NCI-H748 (cell line): Measurements from ENCODE around the gene SMARCAD1.

Source experiments
- DNase-seq: peaks from one replicate; lab custom pipeline; 2025; ENCODE audit not compliant: unreplicated experiment; lab: John Stamatoyannopoulos, UW

SMARCAD1 gene, protein sequence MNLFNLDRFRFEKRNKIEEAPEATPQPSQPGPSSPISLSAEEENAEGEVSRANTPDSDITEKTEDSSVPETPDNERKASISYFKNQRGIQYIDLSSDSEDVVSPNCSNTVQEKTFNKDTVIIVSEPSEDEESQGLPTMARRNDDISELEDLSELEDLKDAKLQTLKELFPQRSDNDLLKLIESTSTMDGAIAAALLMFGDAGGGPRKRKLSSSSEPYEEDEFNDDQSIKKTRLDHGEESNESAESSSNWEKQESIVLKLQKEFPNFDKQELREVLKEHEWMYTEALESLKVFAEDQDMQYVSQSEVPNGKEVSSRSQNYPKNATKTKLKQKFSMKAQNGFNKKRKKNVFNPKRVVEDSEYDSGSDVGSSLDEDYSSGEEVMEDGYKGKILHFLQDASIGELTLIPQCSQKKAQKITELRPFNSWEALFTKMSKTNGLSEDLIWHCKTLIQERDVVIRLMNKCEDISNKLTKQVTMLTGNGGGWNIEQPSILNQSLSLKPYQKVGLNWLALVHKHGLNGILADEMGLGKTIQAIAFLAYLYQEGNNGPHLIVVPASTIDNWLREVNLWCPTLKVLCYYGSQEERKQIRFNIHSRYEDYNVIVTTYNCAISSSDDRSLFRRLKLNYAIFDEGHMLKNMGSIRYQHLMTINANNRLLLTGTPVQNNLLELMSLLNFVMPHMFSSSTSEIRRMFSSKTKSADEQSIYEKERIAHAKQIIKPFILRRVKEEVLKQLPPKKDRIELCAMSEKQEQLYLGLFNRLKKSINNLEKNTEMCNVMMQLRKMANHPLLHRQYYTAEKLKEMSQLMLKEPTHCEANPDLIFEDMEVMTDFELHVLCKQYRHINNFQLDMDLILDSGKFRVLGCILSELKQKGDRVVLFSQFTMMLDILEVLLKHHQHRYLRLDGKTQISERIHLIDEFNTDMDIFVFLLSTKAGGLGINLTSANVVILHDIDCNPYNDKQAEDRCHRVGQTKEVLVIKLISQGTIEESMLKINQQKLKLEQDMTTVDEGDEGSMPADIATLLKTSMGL

DNA sequence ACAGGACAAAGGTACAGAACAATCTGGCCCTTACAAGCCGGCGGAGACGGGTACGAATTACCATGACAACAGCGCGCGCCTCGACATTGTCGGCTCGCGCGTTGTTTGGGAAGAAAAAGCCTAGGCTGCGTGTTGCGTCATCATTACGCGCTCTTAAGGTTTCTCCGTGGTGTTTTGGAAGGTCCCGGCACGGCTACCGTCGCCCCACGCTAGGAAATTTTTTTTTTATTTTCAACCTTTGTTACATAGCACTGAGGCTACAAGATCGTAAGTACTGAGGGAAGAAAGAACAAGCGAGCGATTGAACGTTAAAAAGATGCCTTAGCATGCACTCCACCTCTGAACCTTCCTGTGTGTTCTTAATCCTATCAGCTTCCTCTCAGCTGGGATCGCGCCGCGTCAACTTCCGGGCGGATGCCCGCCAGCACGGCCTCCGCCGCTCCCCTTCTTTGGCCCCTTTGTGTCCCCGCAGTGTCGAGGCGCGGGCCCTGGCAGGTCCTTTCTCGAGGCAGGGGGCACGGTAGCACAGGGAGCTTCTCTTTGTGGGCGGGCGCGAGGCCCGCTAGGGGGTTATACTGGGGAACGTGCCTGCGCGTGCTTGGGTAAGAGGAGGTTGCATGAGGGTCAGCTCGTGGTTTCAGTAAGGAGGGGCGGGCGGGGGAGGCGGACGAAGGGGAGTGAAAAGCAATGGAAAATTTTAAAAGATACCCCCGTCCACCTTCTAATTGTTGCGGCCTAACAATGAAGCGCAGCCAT is at the start of gene SMARCAD1:
Gene SMARCAD1, plus strand, starts transcription at position 397 of the 756 bp plus-strand sequence. CDS start 530 bp downstream, outside the sequence.
- DNase-seq, result peak; percentile 96

DNA sequence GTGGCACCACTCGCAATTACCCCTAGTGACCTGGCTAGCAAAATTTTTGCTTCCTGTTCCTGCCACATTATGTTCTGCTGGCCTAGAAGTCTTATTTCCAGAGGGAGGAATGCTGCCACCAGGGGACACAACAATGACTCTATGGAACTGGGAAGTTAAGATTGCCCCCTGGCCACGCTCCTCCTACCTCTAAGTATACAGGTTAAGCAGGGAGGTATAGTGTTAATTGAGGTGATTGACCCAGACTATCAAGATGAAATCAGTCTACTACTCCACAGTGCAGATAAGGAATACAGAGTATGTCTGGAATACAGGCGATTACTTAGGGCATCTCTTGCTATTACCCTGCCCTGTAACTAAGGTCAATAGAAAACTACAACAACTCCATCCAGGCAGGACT is 48.8 kb upstream of the SMARCAD1 start:
- no peak for DNase-seq

DNA sequence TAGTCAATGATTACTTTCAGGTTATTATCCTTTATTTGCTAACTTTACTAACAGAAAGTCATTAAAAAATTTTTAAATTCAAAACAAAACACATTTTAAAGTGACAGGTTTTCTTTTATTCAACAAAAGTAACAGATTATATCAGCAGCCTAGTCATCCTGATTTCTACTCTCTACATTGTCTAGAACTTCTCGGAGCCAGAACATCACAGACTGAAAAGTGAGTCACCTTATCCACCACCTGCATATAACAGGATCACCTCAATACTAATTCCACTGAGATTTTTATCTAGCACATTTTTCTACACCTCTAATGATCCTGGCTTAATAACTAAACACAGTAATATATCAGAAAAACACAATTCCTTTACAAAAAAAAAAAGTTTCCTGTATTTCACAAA is 47.9 kb upstream of the SMARCAD1 start:
- DNase-seq, result no peak

DNA sequence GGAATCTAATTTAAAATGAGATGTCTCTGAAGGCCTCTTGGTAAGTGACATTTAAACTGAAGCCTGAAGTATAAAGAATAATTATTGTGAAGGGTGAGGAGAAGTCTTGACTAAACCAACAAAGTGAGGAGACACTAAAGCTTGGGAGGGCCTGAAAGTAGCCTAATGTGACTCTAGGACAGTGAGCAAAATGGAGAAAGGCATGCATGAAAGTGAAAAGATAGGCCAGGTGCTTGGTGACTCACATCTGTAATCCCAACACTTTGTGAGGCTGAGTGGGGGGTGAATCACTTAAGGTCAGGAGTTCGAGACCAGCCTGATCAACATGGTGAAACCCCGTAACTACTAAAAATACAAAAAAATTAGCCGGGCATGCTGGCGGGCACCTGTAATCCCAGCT is 46.9 kb upstream of the SMARCAD1 start:
- DNase-seq, result no peak

DNA sequence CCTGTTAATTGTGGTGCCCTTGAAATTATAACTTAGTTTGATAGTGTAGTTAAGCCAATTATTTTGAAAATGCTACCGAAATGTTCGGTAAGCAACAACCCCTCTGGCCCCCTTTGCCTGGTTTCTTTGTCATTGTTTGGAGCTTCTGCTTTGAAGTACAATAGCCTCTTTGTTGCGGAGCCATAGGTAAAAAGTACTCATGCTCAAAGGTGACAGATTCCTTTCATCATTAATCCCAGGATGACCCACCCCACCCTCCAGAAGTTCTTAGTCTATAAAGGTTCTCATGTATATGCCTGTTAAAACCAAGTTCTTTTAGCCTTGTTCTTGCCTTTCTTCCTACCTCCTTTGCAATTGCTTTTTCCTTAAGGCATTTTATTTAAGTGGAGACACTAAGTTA is 42.4 kb upstream of the SMARCAD1 start:
- DNase-seq, result no peak

DNA sequence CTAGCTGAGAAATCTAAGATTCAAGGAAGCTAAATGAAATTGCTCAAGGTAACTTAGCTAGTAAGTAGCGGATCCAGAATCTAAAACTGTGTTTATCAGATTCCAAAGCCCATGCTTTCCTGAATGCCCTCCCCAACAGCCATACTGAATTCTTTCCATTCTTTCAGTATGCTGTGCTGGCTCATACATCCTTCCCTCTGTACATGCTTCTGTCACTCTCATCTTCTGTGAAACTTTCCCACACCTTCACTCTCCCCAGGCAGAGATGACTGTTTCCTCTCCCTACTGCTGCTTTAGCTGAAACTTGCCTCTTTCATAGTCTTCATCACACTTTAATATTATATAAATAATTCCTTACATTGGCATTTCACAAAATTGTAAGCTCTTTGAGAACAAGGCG is 39.3 kb upstream of the SMARCAD1 start:
- DNase-seq, result no peak

DNA sequence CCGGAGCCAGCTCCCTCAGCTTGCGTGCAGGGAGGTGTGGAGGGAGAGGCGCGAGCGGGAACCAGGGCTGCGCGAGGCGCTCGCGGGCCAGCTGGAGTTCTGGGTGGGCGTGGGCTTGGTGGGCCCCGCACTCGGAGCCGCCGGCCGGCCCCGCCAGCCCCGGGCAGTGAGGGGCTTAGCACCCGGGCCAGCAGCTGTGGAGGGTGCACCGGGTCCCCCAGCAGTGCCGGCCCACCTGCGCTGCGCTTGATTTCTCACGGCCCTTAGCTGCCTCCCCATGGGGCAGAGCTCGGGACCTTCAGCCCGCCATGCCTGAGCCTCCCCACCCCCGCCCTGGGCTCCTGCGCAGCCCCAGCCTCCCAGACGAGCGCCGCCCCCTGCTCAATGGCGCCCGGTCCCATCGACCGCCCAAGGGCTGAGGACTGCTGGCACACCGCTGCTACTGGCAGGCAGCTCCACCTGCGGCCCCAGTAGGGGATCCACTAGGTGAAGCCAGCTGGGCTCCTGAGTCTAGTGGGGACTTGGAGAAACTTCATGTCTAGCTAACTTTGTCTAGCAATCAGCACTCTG is 37.8 kb upstream of the SMARCAD1 start:
- DNase-seq, result no peak

DNA sequence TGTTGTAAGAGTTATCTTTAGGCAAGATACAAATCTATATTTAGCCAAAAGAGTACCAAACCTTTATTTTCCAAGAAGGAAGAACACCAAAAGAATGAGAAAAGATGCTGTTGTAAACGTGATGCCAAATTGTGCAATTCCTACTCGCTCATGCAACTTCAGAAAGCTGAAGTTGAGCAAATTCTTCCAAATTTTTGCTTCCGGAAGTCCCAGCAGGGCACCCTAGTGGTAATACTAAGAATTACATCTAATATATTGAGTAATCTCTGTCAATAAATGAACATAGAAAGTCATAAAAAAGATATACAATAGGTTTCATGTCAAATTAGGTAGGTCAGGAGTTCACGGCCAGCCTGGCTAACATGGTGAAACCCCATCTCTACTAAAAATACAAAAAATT is 36.0 kb upstream of the SMARCAD1 start:
- DNase-seq, result no peak

DNA sequence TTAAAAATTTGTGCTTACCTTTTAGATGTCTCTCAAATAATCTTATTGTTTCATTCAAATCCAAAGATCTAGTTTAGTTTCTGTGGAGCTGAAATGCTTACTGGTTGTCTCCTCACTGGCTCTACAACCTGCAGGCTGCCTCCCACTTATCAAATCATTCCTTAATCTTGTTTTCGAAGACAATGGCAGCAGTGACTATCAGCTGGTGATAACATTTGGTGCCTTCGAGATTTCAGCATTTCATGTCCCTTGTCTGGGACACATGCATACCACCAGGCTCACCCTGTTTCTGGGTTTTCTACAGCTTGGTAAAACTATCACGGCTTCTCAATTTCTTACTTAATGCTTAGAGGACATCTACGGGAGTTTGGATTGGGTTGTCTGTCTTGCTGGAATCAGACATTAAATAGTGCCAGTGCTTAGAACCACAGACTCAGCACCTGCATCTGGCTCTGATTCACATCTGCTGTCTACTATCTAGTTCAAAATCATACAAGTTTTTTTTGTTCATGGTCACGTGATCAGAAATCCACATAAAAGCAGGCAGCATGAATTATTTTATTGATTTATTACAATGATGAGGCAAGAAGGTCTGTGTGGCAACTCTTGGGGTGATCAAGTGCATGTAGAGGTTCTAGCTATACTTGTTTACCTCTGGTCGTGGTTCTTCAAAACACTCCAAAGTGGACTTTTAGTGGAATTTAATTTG is 32.0 kb upstream of the SMARCAD1 start:
- no peak for DNase-seq

DNA sequence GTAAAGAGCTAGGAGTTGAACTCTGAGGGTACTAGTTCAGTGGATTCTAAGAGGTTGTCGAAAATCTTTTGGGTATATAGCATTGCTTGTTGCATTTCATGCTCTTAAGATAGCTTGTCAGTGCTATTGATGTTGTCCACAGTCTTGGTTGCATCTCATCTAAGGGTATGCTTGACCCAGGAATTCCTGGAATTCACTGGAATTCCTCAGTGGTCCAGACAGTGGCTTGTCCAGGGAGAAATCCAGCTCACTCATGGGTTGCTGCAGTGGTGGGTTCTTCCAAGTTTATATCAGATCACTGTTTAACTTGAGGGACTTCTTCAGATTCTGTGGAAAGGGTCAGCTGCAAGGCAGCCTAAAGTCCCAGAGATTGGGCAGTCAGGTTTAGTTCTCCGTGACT is 29.8 kb upstream of the SMARCAD1 start:
- DNase-seq, result no peak

DNA sequence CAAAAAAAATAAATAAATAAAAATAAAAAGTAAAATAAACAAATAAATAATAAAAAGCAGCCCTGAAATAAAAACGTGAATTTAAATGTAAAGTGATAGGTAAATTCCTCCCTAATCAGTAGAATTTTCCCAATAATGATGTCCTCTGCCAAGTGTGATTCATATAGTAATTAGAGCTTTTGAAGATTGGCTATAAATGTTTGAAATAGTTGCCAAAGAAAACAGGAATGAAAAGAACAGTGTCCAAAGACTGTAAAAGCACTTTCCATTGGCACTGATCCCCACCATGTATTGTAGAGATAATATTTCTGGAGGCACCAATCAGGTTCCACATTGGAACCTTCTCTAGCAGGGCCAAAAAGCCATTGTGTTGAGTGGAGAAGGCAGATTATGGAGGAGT is 25.9 kb upstream of the SMARCAD1 start:
- DNase-seq, result no peak

DNA sequence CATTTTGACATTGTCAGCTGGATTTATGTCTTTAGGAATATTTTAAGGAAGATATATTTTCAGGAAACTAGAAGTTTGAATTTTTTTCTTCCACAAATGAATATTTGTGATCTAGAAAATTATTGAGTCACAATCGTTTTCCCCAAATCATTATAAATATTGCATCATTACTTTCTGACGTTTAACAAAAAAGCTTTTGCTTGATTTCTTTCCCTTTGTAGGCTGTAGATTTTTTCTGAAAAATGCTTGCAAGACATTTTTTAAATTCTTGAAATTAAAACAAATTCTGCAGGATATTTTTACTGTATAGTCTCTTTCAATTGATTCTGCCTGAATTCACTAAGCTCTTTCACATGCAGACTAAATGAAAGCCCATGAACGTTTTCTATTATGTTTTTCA is 4.9 kb upstream of the SMARCAD1 start:
- no peak for DNase-seq

DNA sequence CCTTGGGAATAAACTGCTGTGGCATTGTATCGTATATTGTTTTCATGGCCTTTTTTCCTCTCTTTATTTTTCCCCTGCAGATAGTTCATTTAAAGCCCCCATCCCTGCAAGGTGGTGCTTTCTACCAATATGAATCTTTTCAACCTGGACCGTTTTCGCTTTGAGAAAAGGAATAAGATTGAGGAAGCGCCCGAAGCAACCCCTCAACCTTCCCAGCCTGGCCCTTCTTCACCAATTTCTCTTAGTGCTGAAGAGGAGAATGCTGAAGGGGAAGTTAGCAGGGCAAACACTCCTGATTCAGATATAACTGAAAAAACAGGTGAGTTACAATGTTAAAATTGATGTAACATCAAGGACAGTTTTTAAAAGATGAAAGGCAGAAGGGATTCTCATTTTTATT is 601 bp downstream of the SMARCAD1 start:
- DNase-seq, result peak; percentile 10

DNA sequence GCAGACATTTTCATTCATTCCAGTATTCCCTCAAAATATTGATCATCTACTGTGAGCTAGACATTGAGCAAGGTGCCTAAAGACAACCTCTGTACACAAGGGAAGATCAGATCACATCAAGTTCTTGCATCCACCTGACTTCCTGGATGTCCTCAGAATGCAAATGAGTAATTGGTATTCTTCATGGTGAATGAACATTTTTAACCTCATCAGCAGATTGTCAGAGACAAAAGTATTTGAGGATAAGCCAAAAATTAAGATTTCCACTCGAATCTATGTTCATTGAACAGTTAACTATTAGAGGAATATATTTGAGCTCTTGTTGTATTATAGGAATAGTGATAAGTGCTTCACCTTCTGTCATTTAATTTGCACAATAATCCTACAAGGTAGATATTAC is 1.3 kb downstream of the SMARCAD1 start:
- DNase-seq, result no peak

DNA sequence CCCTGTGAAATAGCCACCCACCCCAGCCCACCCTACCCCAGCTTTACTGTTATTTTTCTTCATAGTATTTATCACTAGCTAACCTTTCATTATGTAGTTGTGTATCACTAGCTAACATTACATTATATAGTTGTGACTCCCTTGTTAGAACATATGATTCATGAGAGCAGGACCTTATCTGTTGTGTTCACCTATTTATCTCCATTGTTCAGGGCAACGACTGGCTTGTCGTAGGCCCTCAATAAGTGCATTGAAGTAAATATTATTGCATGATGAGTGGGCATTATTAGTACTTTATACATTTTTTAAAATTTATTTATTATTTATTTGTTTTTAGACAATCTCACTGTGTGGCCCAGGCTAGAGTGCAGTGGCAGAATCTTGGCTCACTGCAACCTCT is 4.2 kb downstream of the SMARCAD1 start:
- no peak for DNase-seq

DNA sequence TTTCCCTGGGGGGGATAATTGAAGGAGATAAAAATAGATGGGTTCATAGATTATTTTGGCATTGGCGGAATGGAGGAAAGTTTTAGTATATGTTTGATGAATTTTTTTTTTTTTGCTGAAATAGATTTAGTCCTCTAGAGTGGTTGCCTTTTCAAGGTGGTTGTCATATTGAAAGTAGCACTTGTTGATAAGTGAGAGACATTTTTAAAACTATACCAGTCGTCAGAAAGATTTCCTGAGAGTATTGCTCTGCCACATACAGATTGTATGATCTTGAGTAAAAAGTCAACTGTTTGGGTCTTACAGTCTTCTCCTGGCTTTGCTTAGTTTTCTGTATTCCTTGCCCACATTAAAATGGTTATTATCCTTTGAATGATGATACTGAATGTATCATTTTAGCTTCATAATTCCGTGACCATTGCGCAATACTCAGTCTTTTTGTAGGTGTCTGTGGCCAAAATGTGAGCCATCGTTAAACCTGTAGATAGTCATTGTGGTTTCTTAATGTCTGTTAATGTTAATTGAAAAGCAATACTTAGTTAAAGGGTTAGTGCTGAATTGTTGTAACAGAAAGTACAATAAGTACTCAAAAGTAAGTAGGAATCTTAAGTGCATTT is 7.1 kb downstream of the SMARCAD1 start:
- DNase-seq, result no peak

DNA sequence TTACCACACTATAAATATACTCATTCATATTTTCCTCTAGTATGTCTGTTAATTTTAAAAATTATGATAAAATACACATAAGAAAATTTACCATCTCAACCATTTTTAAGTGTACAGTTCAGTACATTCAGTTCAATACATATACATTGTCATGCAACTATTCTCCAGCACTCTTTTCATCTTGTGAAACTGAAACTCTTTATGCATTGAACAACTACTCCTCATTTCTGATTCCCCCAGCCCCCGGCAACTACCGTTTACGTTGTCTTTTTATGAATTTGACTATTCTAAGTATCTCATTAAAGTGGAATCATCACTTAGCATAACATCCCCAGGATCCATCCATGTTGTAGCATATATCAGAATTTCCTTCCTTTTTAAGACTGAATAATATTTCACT is 8.7 kb downstream of the SMARCAD1 start:
- DNase-seq, result no peak

DNA sequence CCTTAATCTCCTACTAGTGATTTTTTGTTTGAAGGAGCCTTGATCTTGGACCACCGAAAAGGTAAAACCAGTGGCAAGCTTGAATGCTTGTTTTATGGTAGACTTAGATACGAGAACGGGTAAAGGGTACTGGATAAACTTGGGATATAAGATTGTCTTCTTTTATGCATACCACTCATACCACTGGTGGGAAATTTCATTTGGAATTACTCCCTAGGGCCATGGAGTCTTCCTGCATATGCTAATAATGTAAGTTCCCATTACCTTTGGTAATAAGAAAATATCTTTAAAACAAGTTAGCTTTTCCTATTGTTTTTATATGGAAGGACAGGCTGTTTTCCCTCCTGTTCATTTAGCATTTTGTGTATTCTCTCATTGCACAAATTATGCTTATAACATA is 11.7 kb downstream of the SMARCAD1 start:
- no peak for DNase-seq

DNA sequence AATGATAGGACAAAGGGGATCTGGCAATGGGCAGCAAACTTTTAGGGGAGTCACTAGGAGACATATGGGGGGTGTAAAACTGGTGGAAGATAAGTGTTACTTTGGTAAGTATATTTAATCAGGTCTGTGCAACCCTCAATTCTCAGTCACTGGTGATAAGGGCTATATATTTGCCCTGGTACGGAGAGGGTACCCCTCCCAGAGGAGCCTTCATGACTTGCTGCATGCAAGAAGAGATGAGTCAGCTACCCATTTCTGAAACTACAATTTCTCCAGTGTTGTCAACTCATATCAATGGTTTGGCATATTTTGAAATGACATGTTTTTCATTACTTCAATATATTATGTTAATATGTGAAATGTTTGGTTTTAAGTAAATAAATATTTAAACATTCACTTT is 14.3 kb downstream of the SMARCAD1 start:
- DNase-seq, result no peak

DNA sequence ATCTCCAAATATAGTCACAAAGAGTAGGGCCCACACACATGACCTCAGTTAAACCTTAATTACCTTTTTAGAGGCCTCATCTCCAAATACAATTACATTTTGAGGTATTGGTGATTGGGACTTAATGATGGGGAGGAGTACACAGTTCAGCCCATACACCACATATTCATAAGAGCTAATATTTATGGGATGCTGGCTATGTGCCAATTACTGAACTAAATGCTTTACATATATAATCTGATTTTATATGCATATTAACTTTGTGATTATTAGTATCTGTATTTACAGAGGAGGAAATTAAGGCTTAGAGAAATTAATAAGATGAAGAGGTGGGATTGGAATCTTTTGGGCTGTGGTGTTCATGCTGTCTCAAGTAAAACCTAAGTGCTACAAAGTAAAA is 17.8 kb downstream of the SMARCAD1 start:
- DNase-seq, result no peak
